22Rv1 (cell line): ENCODE measurements around the gene ZNF526.

ENCODE experiments used
- CTCF ChIP-seq: fragments of 450-650 bp; IDR thresholded peaks from 2 replicates; pipeline ENCODE4 v1.5.1; 2017; ENCODE audit warnings: mild to moderate bottlenecking
- ZFX ChIP-seq: fragments of 450-650 bp; IDR thresholded peaks from 2 replicates; pipeline ENCODE4 v1.6.1; 2017; ENCODE audit warnings: antibody characterized with exemption, borderline replicate concordance

DNA sequence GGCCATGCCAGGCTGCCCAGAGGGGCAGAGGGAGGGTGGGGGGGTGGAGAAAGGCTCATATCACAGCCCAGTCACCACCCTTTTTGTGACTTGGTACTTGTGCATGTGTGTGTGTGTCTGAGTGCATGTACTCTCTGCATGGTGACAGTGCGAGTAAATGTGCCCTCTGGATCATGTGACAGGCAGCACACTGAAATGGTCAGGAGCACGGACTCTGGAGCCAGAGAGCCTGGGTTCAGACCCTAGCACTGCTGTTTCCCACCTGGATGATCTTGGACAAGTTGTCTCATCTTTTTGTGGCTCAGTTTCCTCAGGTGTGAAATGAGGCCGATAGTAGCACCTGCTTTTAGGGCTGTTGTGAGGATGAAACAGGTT lies 50.9 kb downstream of the ZNF526 start:
- TF ChIP-seq CTCF (no peak), ZFX (no peak)
